GM12874 (cell line): ENCODE results near the gene TNP2.

Experiments
- CTCF ChIP-seq: IDR thresholded peaks from 2 replicates; pipeline ENCODE4 v1.5.1; 2011; ENCODE audit warnings: low read depth, mild to moderate bottlenecking, control low read depth, low read length, moderate library complexity; ENCODE audit not compliant: insufficient read depth

TNP2 gene

GRCh38 chr16:11260596-11260966 is 8.5 kb downstream of the TNP2 start:
- no peak for TF ChIP-seq CTCF

GRCh38 chr16:11259655-11260595 is 9.2 kb downstream of the TNP2 start:
- no peak for TF ChIP-seq CTCF

GRCh38 chr16:11258553-11259492 is 10.3 kb downstream of the TNP2 start:
- no peak for TF ChIP-seq CTCF

- peak; percentile 76 for TF ChIP-seq CTCF
Observed at GRCh38 chr16:11257131-11257938, 11.8 kb downstream of the TNP2 start.

GRCh38 chr16:11256661-11257130 is 12.4 kb downstream of the TNP2 start:
- no peak for TF ChIP-seq CTCF

- TF ChIP-seq CTCF = peak; percentile 83
Observed at GRCh38 chr16:11255737-11256660, 13.1 kb downstream of the TNP2 start, which contains the start of gene SOCS1. Gene SOCS1, minus strand, starts transcription at chr16:11256204. Its CDS starts 726 bp downstream, at chr16:11255478.
